DND-41 (cell line): ENCODE data around the gene NIPAL3.

Experiments used
- ATAC-seq: fragments of 200-7000 bp; cut with Tn5 transposase; 3 replicates; pipeline ENCODE4 v1.9.1; 2021; ENCODE audit warnings: low read depth; ENCODE audit not compliant: insufficient read depth
- DNase-seq: peaks from one replicate; pipeline ENCODE4 v3.0.0-alpha.2; 2020
- H2AFZ ChIP-seq: 2 replicates; pipeline ENCODE4 v1.6.0; 2012; ENCODE audit warnings: low read depth, low read length
- H3K27ac ChIP-seq: 2 replicates; pipeline ENCODE4 v1.5.1; 2012; ENCODE audit warnings: low read length, inconsistent platforms
- H3K27me3 ChIP-seq: fragments of 200-600 bp; sonication (generic); 2 replicates; pipeline ENCODE4 v1.6.0; 2012; ENCODE audit warnings: low read length, mild to moderate bottlenecking, inconsistent platforms; ENCODE audit not compliant: insufficient read depth, poor library complexity
- H3K36me3 ChIP-seq: 2 replicates; pipeline ENCODE4 v1.5.1; 2012; ENCODE audit warnings: low read length, inconsistent platforms; ENCODE audit not compliant: insufficient read depth
- H3K4me1 ChIP-seq: 2 replicates; pipeline ENCODE4 v1.5.1; 2012; ENCODE audit warnings: mild to moderate bottlenecking, low read length; ENCODE audit not compliant: insufficient read depth
- H3K4me2 ChIP-seq: 2 replicates; pipeline ENCODE4 v1.6.0; 2012; ENCODE audit warnings: mild to moderate bottlenecking, moderate library complexity, low read length, inconsistent platforms; ENCODE audit not compliant: insufficient read depth
- H3K4me3 ChIP-seq, 2 experiments: fragments of 200-600 bp in 1 of 2; shearing (Covaris generic) in 1 of 2; 2 replicates each; pipeline ENCODE4 v1.5.1; 2012 to 2016; ENCODE audit warnings: inconsistent platforms in 2 of 2, low read length in 2 of 2, mild to moderate bottlenecking in 2 of 2, low read depth in 1 of 2, moderate library complexity in 1 of 2
- H3K79me2 ChIP-seq: 2 replicates; pipeline ENCODE4 v1.6.0; 2012; ENCODE audit warnings: low read length, inconsistent platforms; ENCODE audit not compliant: insufficient read depth
- H3K9ac ChIP-seq: 2 replicates; pipeline ENCODE4 v1.6.0; 2012; ENCODE audit warnings: low read depth, mild to moderate bottlenecking, inconsistent platforms, low read length, moderate library complexity
- H3K9me3 ChIP-seq: 2 replicates; pipeline ENCODE4 v1.5.1; 2012; ENCODE audit warnings: low read length, moderate library complexity, mild to moderate bottlenecking, inconsistent platforms; ENCODE audit not compliant: insufficient read depth, severe bottlenecking
- H4K20me1 ChIP-seq: 2 replicates; pipeline ENCODE4 v1.6.0; 2012; ENCODE audit warnings: low read length; ENCODE audit not compliant: insufficient read depth
- EZH2 ChIP-seq: IDR thresholded peaks from 3 replicates; pipeline ENCODE4 v1.6.1; 2012; ENCODE audit warnings: borderline replicate concordance, low read depth, mild to moderate bottlenecking, moderate library complexity, low read length, inconsistent platforms; ENCODE audit not compliant: severe bottlenecking
- TF ChIP-seq, protein P1 (sequence below): IDR thresholded peaks from 2 replicates; pipeline ENCODE4 v1.5.1; 2012; ENCODE audit warnings: borderline replicate concordance, low read length, moderate library complexity, mild to moderate bottlenecking; ENCODE audit not compliant: poor library complexity, severe bottlenecking; ENCODE audit errors: extremely low read depth

NIPAL3 gene

DNA sequence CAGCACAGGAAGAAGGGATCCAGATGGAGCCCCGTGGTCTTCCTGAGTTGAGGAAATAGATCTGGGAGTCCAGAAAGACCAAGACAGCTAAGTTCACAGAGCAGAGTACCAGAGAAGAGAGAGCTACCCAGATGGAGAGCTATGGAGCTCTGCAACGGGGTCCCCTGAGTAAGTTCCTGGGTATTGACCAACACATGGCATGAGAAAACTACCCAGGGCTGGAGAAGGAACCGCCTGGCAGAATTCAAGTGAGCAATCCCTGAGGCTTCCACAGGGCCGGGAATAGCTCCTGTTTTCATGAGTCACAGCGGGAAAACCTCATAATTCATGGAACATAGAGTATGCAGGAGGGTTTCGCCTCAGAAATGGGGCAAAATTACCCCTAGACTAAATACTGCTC lies 21.7 kb upstream of the NIPAL3 start:
- Histone ChIP-seq H3K79me2 (no peaks in the 10 kb centered on the region), H3K27ac (no peak overlapping the region), H3K4me1 (no peaks in the 10 kb centered on the region), H3K4me2 (no peak overlapping the region), H2AFZ (no peak overlapping the region), H4K20me1 (0 out of 2 replicates have a peak, but pooled peaks cover 4% of the 10 kb centered on the region), H3K36me3 (no peaks in the 10 kb centered on the region), H3K9me3 (no peaks in the 10 kb centered on the region), H3K27me3 (peaks cover 23% of the 10 kb centered on the region), H3K4me3 (no peak overlapping the region), H3K9ac (no peak overlapping the region)
- DNase-seq: no peak
- ATAC-seq: no peak
- TF ChIP-seq, protein P1, sequence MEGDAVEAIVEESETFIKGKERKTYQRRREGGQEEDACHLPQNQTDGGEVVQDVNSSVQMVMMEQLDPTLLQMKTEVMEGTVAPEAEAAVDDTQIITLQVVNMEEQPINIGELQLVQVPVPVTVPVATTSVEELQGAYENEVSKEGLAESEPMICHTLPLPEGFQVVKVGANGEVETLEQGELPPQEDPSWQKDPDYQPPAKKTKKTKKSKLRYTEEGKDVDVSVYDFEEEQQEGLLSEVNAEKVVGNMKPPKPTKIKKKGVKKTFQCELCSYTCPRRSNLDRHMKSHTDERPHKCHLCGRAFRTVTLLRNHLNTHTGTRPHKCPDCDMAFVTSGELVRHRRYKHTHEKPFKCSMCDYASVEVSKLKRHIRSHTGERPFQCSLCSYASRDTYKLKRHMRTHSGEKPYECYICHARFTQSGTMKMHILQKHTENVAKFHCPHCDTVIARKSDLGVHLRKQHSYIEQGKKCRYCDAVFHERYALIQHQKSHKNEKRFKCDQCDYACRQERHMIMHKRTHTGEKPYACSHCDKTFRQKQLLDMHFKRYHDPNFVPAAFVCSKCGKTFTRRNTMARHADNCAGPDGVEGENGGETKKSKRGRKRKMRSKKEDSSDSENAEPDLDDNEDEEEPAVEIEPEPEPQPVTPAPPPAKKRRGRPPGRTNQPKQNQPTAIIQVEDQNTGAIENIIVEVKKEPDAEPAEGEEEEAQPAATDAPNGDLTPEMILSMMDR: no peak
- TF ChIP-seq EZH2: no peak

DNA sequence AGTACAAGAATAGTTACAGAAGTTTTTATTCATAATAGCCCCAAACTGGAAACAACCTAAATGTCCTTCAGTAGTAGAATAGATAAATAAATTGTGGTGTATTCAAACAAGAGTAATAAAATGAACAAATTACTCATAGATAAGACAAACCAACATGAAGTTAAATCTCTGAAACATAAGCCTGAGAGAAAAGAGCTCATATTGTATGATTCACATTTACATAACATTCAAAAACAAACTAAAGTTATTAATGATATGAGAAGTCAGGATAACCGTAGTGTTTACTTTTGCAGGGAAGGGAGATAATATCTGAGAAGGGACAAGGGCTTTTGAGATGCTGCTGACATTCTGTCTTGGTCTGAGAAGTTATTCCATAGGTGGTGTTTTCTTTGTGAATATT lies 15.5 kb upstream of the NIPAL3 start:
- Histone ChIP-seq H3K9me3 (no peaks in the 10 kb centered on the region), H3K36me3 (no peaks in the 10 kb centered on the region), H3K9ac (no peak overlapping the region), H3K27ac (no peak overlapping the region), H3K4me1 (no peaks in the 10 kb centered on the region), H3K27me3 (peaks cover 12% of the 10 kb centered on the region), H3K4me3 (no peak overlapping the region), H3K4me2 (no peak overlapping the region), H4K20me1 (no peaks in the 10 kb centered on the region), H3K79me2 (no peaks in the 10 kb centered on the region), H2AFZ (no peak overlapping the region)
- DNase-seq: no peak
- TF ChIP-seq, protein P1: no peak
- TF ChIP-seq EZH2: no peak
- no peak for ATAC-seq

DNA sequence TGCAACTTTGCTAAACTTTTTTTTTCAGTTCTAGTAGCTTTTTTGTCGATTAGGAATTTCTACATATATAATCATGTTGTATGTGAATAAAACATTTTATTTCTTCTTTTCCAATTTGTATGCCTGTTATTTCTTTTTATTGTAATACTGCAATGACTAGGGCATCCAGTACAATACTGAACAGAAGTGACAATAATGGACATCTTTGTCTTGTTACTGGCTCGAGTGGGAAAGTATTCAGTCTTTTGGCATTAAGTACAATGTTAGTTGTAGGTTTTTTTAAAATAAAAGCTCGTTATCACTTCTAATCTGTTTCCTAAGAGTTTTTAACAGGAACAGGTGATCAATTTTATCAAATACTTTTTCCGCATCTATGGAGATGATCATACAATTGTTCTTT lies 11.8 kb upstream of the NIPAL3 start:
- H3K79me2 ChIP-seq: no peaks in the 10 kb centered on the region
- TF ChIP-seq, protein P1: no peak
- TF ChIP-seq EZH2: no peak
- H3K27ac ChIP-seq: no peak overlapping the region
- no peak overlapping the region for H3K4me3 ChIP-seq
- ATAC-seq (no peak), DNase-seq (no peak)
- H4K20me1 ChIP-seq: no peaks in the 10 kb centered on the region
- peaks cover 5% of the 10 kb centered on the region for H3K9me3 ChIP-seq
- H3K4me1 ChIP-seq: no peaks in the 10 kb centered on the region
- H3K9ac ChIP-seq: no peak overlapping the region
- no peaks in the 10 kb centered on the region for H3K36me3 ChIP-seq
- H3K27me3 ChIP-seq: peaks cover 21% of the 10 kb centered on the region
- no peak overlapping the region for H3K4me2 ChIP-seq
- no peak overlapping the region for H2AFZ ChIP-seq

GRCh38 chr1:24406788-24407187 lies 8.8 kb upstream of the NIPAL3 start:
- no peak for ATAC-seq

More at GRCh38 chr1:24406788-24407187, 8.8 kb upstream of the NIPAL3 start:
- TF ChIP-seq, protein P1: no peak
- no peak for TF ChIP-seq EZH2
- Histone ChIP-seq H3K4me2 (no peak overlapping the region), H3K36me3 (no peaks in the 10 kb centered on the region), H3K27ac (no peak overlapping the region), H3K4me3 (no peak overlapping the region), H3K27me3 (peaks cover 18% of the 10 kb centered on the region), H3K79me2 (no peaks in the 10 kb centered on the region), H2AFZ (no peak overlapping the region), H3K9ac (no peak overlapping the region), H3K4me1 (no peaks in the 10 kb centered on the region), H4K20me1 (no peaks in the 10 kb centered on the region), H3K9me3 (peaks cover 5% of the 10 kb centered on the region)
- no peak for DNase-seq
